ENCODE results near the gene USP2.
A peak's percentile ranks its signal among the peaks of the same experiment; 100 is the strongest.

- TF ChIP-seq CTCF (IDR thresholded peaks at IDR 0.05) = peak in 5 of 6 experiments; percentile 45 to 88 (median 80)
- TF ChIP-seq POLR2A (IDR thresholded peaks at IDR 0.05) = peak in 1 of 2 donors; percentile 13
Measured at GRCh38 chr11:119339589-119340334, 41.7 kb downstream of the USP2 start.
